Smooth muscle cell of trachea (primary cell): ENCODE results near the gene ARF3. TPM values are rescaled to one million over a fixed set of nuclear protein-coding genes. Genes with fewer than 3 reads are reported as not detected.

ENCODE experiments used
- total RNA-seq: library from RNA; depleted of rRNA; stranded (reverse); fragments of >200 nt; gene quantifications from 2 replicates; pipeline ENCODE4 v1.2.1, GENCODE V29; 2014

The ARF3 gene
- 37.1 and 45.2 TPM in 2 replicates for total RNA-seq

DNA sequence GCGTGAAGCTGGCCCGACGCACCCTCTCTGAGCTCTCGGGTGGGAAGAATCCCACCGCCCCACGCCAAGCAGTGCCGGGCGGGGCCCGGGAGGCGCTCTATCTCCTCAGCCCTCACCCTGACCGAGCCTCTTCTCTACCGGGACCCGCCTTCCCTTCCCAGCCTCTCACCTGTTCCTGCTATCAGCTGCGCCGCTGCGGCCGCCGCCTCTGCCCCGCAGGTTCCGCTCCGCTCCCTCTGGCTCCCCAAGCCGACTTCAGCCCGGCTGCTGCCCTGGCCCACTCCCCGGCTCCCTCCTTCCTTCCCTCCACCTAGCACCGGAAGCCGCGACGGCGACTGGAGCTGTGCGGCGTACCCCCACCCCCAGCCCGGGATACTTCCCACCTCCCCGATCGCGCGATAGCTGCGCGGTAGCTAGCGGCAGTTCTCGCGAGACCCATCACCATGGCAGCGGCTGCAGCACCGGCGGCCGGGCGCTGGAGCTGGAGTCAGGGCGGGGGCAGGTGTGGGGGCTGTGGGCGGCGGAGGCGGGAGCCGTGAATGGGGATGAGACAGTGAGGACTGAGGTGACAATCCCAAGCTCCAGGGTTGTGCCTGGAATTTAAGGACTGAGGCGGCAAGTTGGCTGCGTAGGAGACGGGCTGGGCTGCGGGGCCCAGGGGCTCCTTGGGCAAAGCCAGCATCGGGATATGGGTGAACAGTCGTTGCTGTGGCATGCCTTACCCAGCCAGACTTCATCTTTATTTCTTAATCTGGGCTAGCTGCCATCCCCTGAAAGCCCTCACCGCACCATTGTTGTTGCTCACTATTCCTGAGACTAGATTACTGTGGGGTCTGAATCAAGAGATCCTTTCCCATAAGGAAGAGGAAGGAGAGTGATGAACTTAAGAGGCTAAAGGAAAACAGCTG is at the start of gene ARF3:
ARF3 (minus strand) TSS at position 347 of the 908 bp plus-strand sequence. CDS start 16,392 bp downstream, outside the sequence.

DNA sequence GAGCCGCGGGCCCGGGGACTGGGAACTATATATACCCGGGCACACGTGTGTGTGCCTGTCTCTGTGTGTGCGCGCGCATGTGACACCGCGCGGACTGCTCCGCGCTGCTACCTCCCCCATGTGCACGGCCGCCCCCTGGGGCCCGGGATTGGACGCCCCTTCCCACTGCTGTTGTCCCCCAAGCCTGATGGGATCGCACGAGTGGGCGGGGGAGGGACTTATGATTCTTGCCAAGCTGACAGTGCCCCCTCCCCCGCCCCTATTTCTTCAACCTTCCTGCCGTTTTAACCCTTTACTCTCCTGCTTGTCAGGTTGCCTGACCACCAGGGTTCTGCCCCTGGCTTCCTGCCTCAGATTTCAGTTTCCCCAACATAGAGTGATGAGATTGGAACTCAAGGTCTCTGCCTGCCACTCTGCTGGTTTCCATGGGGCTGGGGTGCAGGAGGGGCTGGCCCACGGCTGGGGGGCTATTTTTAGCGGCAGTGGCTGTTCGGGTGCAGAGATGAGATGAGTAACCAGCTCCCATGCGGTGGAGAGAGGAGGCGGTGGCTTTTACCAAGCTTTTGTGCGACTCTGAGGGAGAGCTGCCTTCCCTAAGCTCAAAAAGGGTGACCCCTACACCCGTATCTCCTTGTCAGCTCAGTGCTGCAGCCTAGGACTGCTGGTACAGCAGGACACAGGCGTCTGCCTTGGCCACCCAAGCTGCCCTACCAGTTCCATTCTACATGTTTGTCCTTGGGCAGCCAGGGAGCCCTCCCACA is 42.3 kb upstream of the ARF3 start, which contains the start of gene DDN:
DDN (minus strand) TSS at position 5 of the 761 bp plus-strand sequence. CDS start 88 bp downstream, outside the sequence.

DNA sequence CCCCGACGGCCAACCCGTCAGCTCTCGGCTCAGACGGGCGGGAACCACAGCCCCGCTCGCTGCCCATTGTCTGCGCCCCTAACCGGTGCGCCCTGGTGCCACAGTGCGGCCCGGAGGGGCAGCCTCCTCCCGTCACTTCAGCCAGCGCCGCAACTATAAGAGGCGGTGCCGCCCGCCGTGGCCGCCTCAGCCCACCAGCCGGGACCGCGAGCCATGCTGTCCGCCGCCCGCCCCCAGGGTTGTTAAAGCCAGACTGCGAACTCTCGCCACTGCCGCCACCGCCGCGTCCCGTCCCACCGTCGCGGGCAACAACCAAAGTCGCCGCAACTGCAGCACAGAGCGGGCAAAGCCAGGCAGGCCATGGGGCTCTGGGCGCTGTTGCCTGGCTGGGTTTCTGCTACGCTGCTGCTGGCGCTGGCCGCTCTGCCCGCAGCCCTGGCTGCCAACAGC is 21.0 kb upstream of the ARF3 start, which contains the start of gene WNT1:
WNT1 (plus strand) TSS at position 32 of the 450 bp plus-strand sequence; CDS start at position 361, 329 bp downstream.

DNA sequence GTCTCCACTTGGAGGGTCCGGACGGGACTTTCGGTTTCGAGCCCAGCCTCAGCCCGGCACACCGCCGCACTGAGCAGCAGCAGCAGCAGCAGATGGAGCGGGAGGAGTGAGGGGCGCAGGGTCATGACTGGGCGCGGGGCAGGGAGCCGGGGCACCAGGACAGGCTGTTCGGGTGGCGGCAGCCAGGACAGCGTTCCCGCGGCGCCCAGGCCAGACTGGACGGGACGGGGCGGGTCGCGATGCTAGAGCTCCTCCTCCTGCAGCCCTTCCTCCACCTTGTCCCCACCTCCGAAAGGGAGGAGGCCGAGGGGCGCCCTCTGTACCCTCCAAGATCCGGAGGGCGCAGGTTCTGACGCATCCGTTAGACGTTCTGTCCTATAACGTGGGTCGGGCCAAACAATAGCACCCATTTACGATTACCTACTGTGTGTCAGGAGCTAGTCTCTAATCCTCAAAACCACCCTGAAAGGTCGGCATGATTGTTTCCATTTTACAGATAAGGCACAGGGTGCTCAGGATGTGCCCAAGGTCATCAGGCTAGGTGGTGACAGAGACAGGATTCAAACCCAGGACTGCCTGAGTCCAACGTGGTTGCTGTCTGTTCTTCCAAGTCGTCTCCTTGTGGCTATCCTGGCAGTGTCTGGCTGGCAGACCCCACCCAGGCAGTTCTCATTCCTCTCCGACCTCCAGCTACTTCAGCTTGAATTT is 31.8 kb downstream of the ARF3 start, which contains the start of gene FKBP11:
FKBP11 (minus strand) TSS at position 189 of the 708 bp plus-strand sequence; CDS start at position 125, 64 bp downstream.

Other genes starting within 250 kb of the ARF3 start
- 20.7 and 26.3 TPM in 2 replicates for gene CCNT1, start 240.8 kb downstream of the ARF3 start, total RNA-seq
- 44.5 and 72.6 TPM in 2 replicates for gene ADCY6, start 168.4 kb downstream of the ARF3 start, total RNA-seq
- 41.6 and 62.4 TPM in 2 replicates for gene CACNB3, start 139.0 kb downstream of the ARF3 start, total RNA-seq
- gene DDX23, start 105.3 kb downstream of the ARF3 start, total RNA-seq, result 77.6 and 78.5 TPM in 2 replicates
- under 0.01 and 0.33 TPM in 2 replicates for gene RND1, start 91.6 kb downstream of the ARF3 start, total RNA-seq
- 10.5 and 18.7 TPM in 2 replicates for gene FKBP11, start 32.0 kb downstream of the ARF3 start, total RNA-seq
- 0.83 TPM in 1 of 2 replicates, not detected in the other for gene WNT10B, start 14.2 kb upstream of the ARF3 start, total RNA-seq
- gene WNT1, start 20.8 kb upstream of the ARF3 start, total RNA-seq, result not detected in 2 replicates
- 0.15 and 0.17 TPM in 2 replicates for gene DDN, start 41.9 kb upstream of the ARF3 start, total RNA-seq
- 87.3 and 92.3 TPM in 2 replicates for gene PRKAG1, start 61.3 kb upstream of the ARF3 start, total RNA-seq
- 35.7 and 51.5 TPM in 2 replicates for gene KMT2D, start 103.3 kb upstream of the ARF3 start, total RNA-seq
- gene RHEBL1, start 112.5 kb upstream of the ARF3 start, total RNA-seq, result 0.15 TPM in 1 of 2 replicates, not detected in the other
- under 0.01 and 0.17 TPM in 2 replicates for gene DHH, start 137.3 kb upstream of the ARF3 start, total RNA-seq
- gene LMBR1L, start 153.4 kb upstream of the ARF3 start, total RNA-seq, result 53.2 and 88.0 TPM in 2 replicates
- 1,870 and 4,279 TPM in 2 replicates for gene TUBA1B, start 173.9 kb upstream of the ARF3 start, total RNA-seq
- gene TUBA1A, start 231.6 kb upstream of the ARF3 start, total RNA-seq, result 1,515 and 1,616 TPM in 2 replicates